K562 (cell line): ENCODE data around the gene AGAP1. TPM values are rescaled to one million over a fixed set of nuclear protein-coding genes. Genes with fewer than 3 reads are reported as not detected.

Experiments used
- ATAC-seq: fragments of 200-7000 bp; cut with Tn5 transposase; 3 replicates; pipeline ENCODE4 v1.9.1; 2020; ENCODE audit warnings: moderate library complexity
- BruUV-seq: library from RNA; stranded (reverse); fragments of 400-500 nt; replicated peaks from 2 replicates; lab custom pipeline; 2021; lab: Mats Ljungman, UMichigan
- CTCF ChIA-PET: fragments of 300-600 bp; formaldehyde crosslinking; extraction: SDS; loops from one replicate; lab custom pipeline; 2021; ENCODE audit warnings: low intra/inter-chr PET ratio; lab: Yijun Ruan, JAX
- POLR2A ChIA-PET: fragments of 300-600, 350-650 bp; sonication (Branson Sonifier 250); formaldehyde crosslinking; extraction: SDS; loops from one replicate; lab custom pipeline; 2021; ENCODE audit warnings: antibody characterized with exemption, inconsistent platforms; lab: Yijun Ruan, JAX
- DNase-seq, 4 experiments: peaks; one replicate each; pipeline versions ENCODE4 v3.0.0 to v3.0.0-alpha.2; 2011 to 2018; ENCODE audit warnings: low spot score in 3 of 4, mixed read lengths in 3 of 4; ENCODE audit errors: extremely low read depth in 1 of 4
- FAIRE-seq: peaks from 2 replicates; lab custom pipeline; 2011; peaks lifted over from hg19 to GRCh38; lab: Jason Lieb, UNC
- H2AFZ ChIP-seq: 2 replicates; pipeline ENCODE4 v1.6.0; 2011; ENCODE audit warnings: low read depth, low read length, control low read depth, inconsistent platforms
- H3K27ac ChIP-seq: fragments of 200-600 bp; 3 replicates; pipeline ENCODE4 v1.8.0; 2011; ENCODE audit warnings: low read depth, mild to moderate bottlenecking, control low read depth, inconsistent platforms, low read length, moderate library complexity, mixed read lengths; ENCODE audit errors: extremely low read depth
- H3K27me3 ChIP-seq, 2 experiments: fragments of 300-600 bp in 1 of 2; 2 replicates in 1 of 2; 3 replicates in 1 of 2; pipeline versions ENCODE4 v1.6.0 to v1.8.0; 2011; ENCODE audit warnings: inconsistent platforms in 2 of 2, low read length in 2 of 2, mild to moderate bottlenecking in 1 of 2, mixed read lengths in 1 of 2, moderate library complexity in 1 of 2; ENCODE audit not compliant: control insufficient read depth in 2 of 2, insufficient read depth in 2 of 2
- H3K36me3 ChIP-seq: fragments of 300-600 bp; 3 replicates; pipeline ENCODE4 v1.8.0; 2011; ENCODE audit warnings: mild to moderate bottlenecking, low read length, inconsistent platforms; ENCODE audit not compliant: control insufficient read depth, insufficient read depth
- H3K4me1 ChIP-seq, 2 experiments: fragments of 200-600 bp in 1 of 2; replicated peaks in 1 of 2; 2 replicates in 1 of 2; 3 replicates in 1 of 2; pipeline versions ENCODE4 v1.5.1 to v1.8.0; 2011; ENCODE audit warnings: inconsistent platforms in 2 of 2, low read length in 2 of 2, mild to moderate bottlenecking in 1 of 2, mixed read lengths in 1 of 2, moderate library complexity in 1 of 2; ENCODE audit not compliant: control insufficient read depth in 2 of 2, insufficient read depth in 2 of 2
- H3K4me2 ChIP-seq: 2 replicates; pipeline ENCODE4 v1.6.1; 2011; ENCODE audit warnings: low read length, control low read depth, inconsistent platforms, mixed read lengths; ENCODE audit not compliant: insufficient read depth
- H3K4me3 ChIP-seq: fragments of 200-600 bp; sonication (generic), shearing (Covaris generic); 2 replicates; pipeline ENCODE4 v1.5.1; 2016; ENCODE audit warnings: control low read depth, inconsistent platforms
- H3K79me2 ChIP-seq: fragments of 200-600 bp; 3 replicates; pipeline ENCODE4 v1.8.0; 2011; ENCODE audit warnings: low read length, inconsistent platforms; ENCODE audit not compliant: control insufficient read depth, insufficient read depth
- H3K9ac ChIP-seq, 2 experiments: 2 replicates each; pipeline versions ENCODE4 v1.6.0 to v1.6.1; 2011; ENCODE audit warnings: low read depth in 2 of 2, low read length in 2 of 2, control low read depth in 1 of 2, inconsistent platforms in 1 of 2, mild to moderate bottlenecking in 1 of 2, mixed read lengths in 1 of 2; ENCODE audit not compliant: insufficient read depth in 1 of 2
- H3K9me1 ChIP-seq: one replicate; pipeline ENCODE4 v1.6.0; 2011; ENCODE audit warnings: inconsistent platforms, mild to moderate bottlenecking, low read length, moderate library complexity; ENCODE audit not compliant: control insufficient read depth, insufficient read depth
- H3K9me3 ChIP-seq: replicated peaks from 2 replicates; pipeline ENCODE4 v1.5.1; 2011; ENCODE audit warnings: low read depth, low read length, inconsistent platforms; ENCODE audit not compliant: control insufficient read depth, insufficient read depth
- H4K20me1 ChIP-seq: replicated peaks from 2 replicates; pipeline ENCODE4 v1.6.1; 2011; ENCODE audit warnings: low read length, inconsistent platforms, mixed read lengths; ENCODE audit not compliant: control insufficient read depth, insufficient read depth
- BRF2 ChIP-seq: IDR thresholded peaks from 3 replicates; pipeline ENCODE4 v1.6.1; 2011; ENCODE audit warnings: borderline replicate concordance, mild to moderate bottlenecking; ENCODE audit not compliant: insufficient read length, insufficient read depth
- CHAMP1 ChIP-seq: fragments of 450-650 bp; IDR thresholded peaks from 2 replicates; pipeline ENCODE4 v1.6.1; 2016; ENCODE audit warnings: mild to moderate bottlenecking
- CHCHD3 ChIP-seq: fragments of 250-450 bp; sonication (Bioruptor Pico); IDR thresholded peaks from 2 replicates; pipeline ENCODE4 v2.1.2; 2022; ENCODE audit warnings: mild to moderate bottlenecking
- EGR1 ChIP-seq: fragments of 450-650 bp; conservative IDR thresholded peaks from 2 replicates; pipeline ENCODE4 v1.6.1; 2017; ENCODE audit warnings: mild to moderate bottlenecking
- FOXJ2 ChIP-seq: fragments of 200-800 bp; sonication (Bioruptor generic); IDR thresholded peaks from 2 replicates; pipeline ENCODE4 v1.6.1; 2016; ENCODE audit warnings: missing genetic modification characterization, missing compliant biosample characterization
- GABPA ChIP-seq: fragments of 200-800 bp; sonication (Bioruptor generic); conservative IDR thresholded peaks from 2 replicates; pipeline ENCODE4 v1.6.1; 2016; ENCODE audit warnings: low read depth, missing genetic modification characterization, missing compliant biosample characterization
- KDM1A ChIP-seq, 2 experiments: fragments of 450-650 bp; IDR thresholded peaks; 2 replicates each; pipeline ENCODE4 v1.6.1; 2016; ENCODE audit warnings: mild to moderate bottlenecking in 2 of 2
- MCM3 ChIP-seq: fragments of 450-650 bp; IDR thresholded peaks from 2 replicates; pipeline ENCODE4 v1.6.1; 2016
- MEF2D ChIP-seq: conservative IDR thresholded peaks from 2 replicates; pipeline ENCODE4 v1.6.1; 2016; ENCODE audit warnings: low read depth, missing genetic modification characterization, missing compliant biosample characterization
- NFATC3 ChIP-seq: fragments of 450-650 bp; IDR thresholded peaks from 2 replicates; pipeline ENCODE4 v1.6.1; 2017; ENCODE audit warnings: mild to moderate bottlenecking
- PHB ChIP-seq: fragments of 250-450 bp; sonication (Bioruptor Pico); IDR thresholded peaks from 2 replicates; pipeline ENCODE4 v1.5.0; 2021
- PTRF ChIP-seq: fragments of 450-650 bp; IDR thresholded peaks from 2 replicates; pipeline ENCODE4 v1.6.1; 2016; ENCODE audit warnings: mild to moderate bottlenecking, missing genetic modification characterization, missing compliant biosample characterization
- RBM14 ChIP-seq: fragments of 200-400 bp; formaldehyde crosslinking; IDR thresholded peaks from 2 replicates; pipeline ENCODE4 v1.6.1; 2018; ENCODE audit warnings: low read depth, mild to moderate bottlenecking, low read length, moderate library complexity, borderline replicate concordance; ENCODE audit not compliant: insufficient read depth
- RFX7 ChIP-seq: fragments of 250-450 bp; sonication (Bioruptor Pico); IDR thresholded peaks from 2 replicates; pipeline ENCODE4 v1.5.1; 2021; ENCODE audit warnings: mild to moderate bottlenecking
- SREBF2 ChIP-seq: sonication (generic); formaldehyde crosslinking; IDR thresholded peaks from 2 replicates; pipeline ENCODE4 v1.4.0; 2020; ENCODE audit warnings: mild to moderate bottlenecking, missing genetic modification reagents
- ZBTB7A ChIP-seq: IDR thresholded peaks from 2 replicates; pipeline ENCODE4 v1.6.1; 2011; ENCODE audit warnings: low read depth, mild to moderate bottlenecking, low read length, moderate library complexity, borderline replicate concordance; ENCODE audit not compliant: control insufficient read depth
- ZFP1 ChIP-seq: fragments of 450-650 bp; formaldehyde crosslinking; IDR thresholded peaks from 2 replicates; pipeline ENCODE4 v1.4.0; 2020; ENCODE audit warnings: mild to moderate bottlenecking, mixed read lengths
- ZFP91 ChIP-seq: sonication (generic); formaldehyde crosslinking; IDR thresholded peaks from 2 replicates; pipeline ENCODE4 v1.8.0; 2022; ENCODE audit warnings: mild to moderate bottlenecking, missing genetic modification reagents
- ZNF408 ChIP-seq: fragments of 250-450 bp; sonication (Bioruptor Pico); IDR thresholded peaks from 2 replicates; pipeline ENCODE4 v1.4.0; 2020; ENCODE audit warnings: low read depth, mild to moderate bottlenecking, moderate library complexity
- WGBS: fragments of 100-300 bp; shearing (Covaris generic); methylation state at CpG from one replicate; pipeline ENCODE4 v1.1.6; 2016; ENCODE audit warnings: low coverage, mixed read lengths; ENCODE audit not compliant: insufficient coverage; ENCODE audit errors: missing lambda C conversion rate; 5-methylcytosine and 5-hydroxymethylcytosine counted together
- in situ Hi-C: fragments of 300-500 bp; cut with MboI; formaldehyde crosslinking; loops from 4 replicates; pipeline ENCODE4 v1.15.0; 2018; ENCODE audit warnings: inconsistent platforms, mixed read lengths
- intact Hi-C: fragments of 100-400 bp; cut with micrococcal nuclease; formaldehyde crosslinking; loops from 2 replicates; pipeline ENCODE4 v1.14.2; 2022
- polyA plus RNA-seq, 8 experiments: library from polyadenylated mRNA; depleted of rRNA in 4 of 8; stranded (reverse) in 5 of 8; unstranded in 3 of 8; fragments of >200 nt; fragmentation: Nextera tagmentation in 2 of 8; fragmentation: Illumina TruSeq in 1 of 8; extraction: Ambion mirVana in 2 of 8; extraction: Trizol in 1 of 8; gene quantifications; 2 replicates each; pipeline versions ENCODE4 v1.2.1 to v1.2.3, GENCODE V29; 2011 to 2014; ENCODE audit warnings: inconsistent platforms in 1 of 8, missing spikeins in 1 of 8
- total RNA-seq, 7 experiments: library from RNA; depleted of rRNA in 6 of 7; stranded (reverse); fragments of >200 nt in 6 of 7; fragmentation: Illumina TruSeq in 2 of 7; extraction: Trizol in 2 of 7; gene quantifications; 2 replicates each; pipeline versions ENCODE4 v1.2.1 to v1.2.3, GENCODE V29; 2011 to 2021; ENCODE audit warnings: low replicate concordance in 1 of 7

AGAP1 gene
- total and polyA plus RNA-seq, 9 of the 15 experiments (the other 6 are each of a cell fraction or from before 2014, with no cell fraction given) = 1.3 to 24.0 (median 10.6) TPM

GRCh38 chr2:235903782-235904584 lies 410.1 kb downstream of the AGAP1 start:
- Histone ChIP-seq H3K4me2 (no peak overlapping the region), H3K4me1 (peaks cover 8 to 10% of the 10 kb centered on the region in 2 experiments; a peak in 4 of 5 replicates), H3K27ac (no peak overlapping the region), H3K9me3 (no peaks in the 10 kb centered on the region), H3K4me3 (no peak overlapping the region), H3K79me2 (no peaks in the 10 kb centered on the region), H3K9me1 (no peaks in the 10 kb centered on the region), H3K36me3 (peaks cover 4% of the 10 kb centered on the region; the same call in 2 of the 3 replicates), H4K20me1 (no peaks in the 10 kb centered on the region), H2AFZ (no peak overlapping the region), H3K9ac (no peak overlapping the region), H3K27me3 (no peaks in the 10 kb centered on the region)
- CTCF ChIA-PET = no interaction called here
- in situ Hi-C loops = no loop called here
- no peak for FAIRE-seq
- WGBS = 84% methylated on average over 20 of the region's 21 CpGs
- no peak for ATAC-seq
- POLR2A ChIA-PET = no interaction called here
- TF ChIP-seq RBM14 (no peak), FOXJ2 (tag) (no peak), RFX7 (CRISPR knock-in tag) (no peak), NFATC3 (no peak), PTRF (tag) (no peak), GABPA (tag) (no peak), KDM1A (IDR thresholded peaks at IDR 0.05) (no peak), EGR1 (no peak), CHCHD3 (CRISPR knock-in tag) (no peak), ZNF408 (no peak), ZBTB7A (no peak), ZFP91 (no peak), CHAMP1 (no peak), ZFP1 (CRISPR knock-in tag) (no peak), BRF2 (no peak), SREBF2 (CRISPR knock-in tag) (no peak), PHB (CRISPR knock-in tag) (no peak), MCM3 (no peak), MEF2D (tag) (no peak)
- no TSS peak for BruUV-seq
- no peak for DNase-seq
- intact Hi-C loops = no loop called here
